EL (cell line): Measurements from ENCODE around the gene BAD.

Experiments used
- DNase-seq: peaks from one replicate; pipeline ENCODE4 v3.0.0-alpha.2; 2016

The BAD gene

GRCh38 chr11:64227405-64227956, 57.0 kb downstream of the BAD start:
- no peak for DNase-seq

GRCh38 chr11:64226507-64227051, 57.9 kb downstream of the BAD start:
- peak; percentile 37 for DNase-seq

GRCh38 chr11:64225608-64226506, 58.6 kb downstream of the BAD start, which contains the start of the genes NUDT22 and TRPT1:
Gene NUDT22, plus strand, starts transcription at chr11:64226274. Its CDS starts 379 bp downstream, at chr11:64226653.
Gene TRPT1, minus strand, starts transcription at chr11:64226186. Its CDS starts 326 bp downstream, at chr11:64225860.
- DNase-seq: peak; percentile 84

- DNase-seq: peak; percentile 31
Measured at GRCh38 chr11:64224891-64225607, 59.4 kb downstream of the BAD start.

- peak; percentile 34 for DNase-seq
Measured at GRCh38 chr11:64224151-64224890, 60.1 kb downstream of the BAD start.

GRCh38 chr11:64223001-64223651, 61.3 kb downstream of the BAD start:
- DNase-seq: no peak

- DNase-seq: no peak
Measured at GRCh38 chr11:64222651-64223000, 61.8 kb downstream of the BAD start.

GRCh38 chr11:64220798-64221197, 63.7 kb downstream of the BAD start:
- no peak for DNase-seq

GRCh38 chr11:64220271-64220670, 64.2 kb downstream of the BAD start:
- DNase-seq: no peak
